MM.1S (cell line): ENCODE data around the gene HS1BP3.
A peak's percentile ranks its signal among the peaks of the same experiment; 100 is the strongest.

ENCODE experiments used
- DNase-seq: peaks from one replicate; pipeline ENCODE4 v3.0.0-alpha.2; 2015
- H2AFZ ChIP-seq: fragments of 300-600 bp; sonication (generic); 2 replicates; pipeline ENCODE4 v1.6.0; 2016; ENCODE audit warnings: antibody characterized with exemption, low read length
- H3F3A ChIP-seq: fragments of 300-600 bp; sonication (generic); 2 replicates; pipeline ENCODE4 v1.6.1; 2016; ENCODE audit warnings: mild to moderate bottlenecking, antibody characterized with exemption, low read length, moderate library complexity, mixed read lengths; ENCODE audit not compliant: insufficient read depth
- H3K27ac ChIP-seq: fragments of 300-600 bp; sonication (generic); 2 replicates; pipeline ENCODE4 v1.5.1; 2016; ENCODE audit warnings: mild to moderate bottlenecking, low read length
- H3K27me3 ChIP-seq: fragments of 300-600 bp; sonication (generic); replicated peaks from 2 replicates; pipeline ENCODE4 v1.6.0; 2016; ENCODE audit warnings: low read length; ENCODE audit not compliant: insufficient read depth
- H3K36me3 ChIP-seq: fragments of 300-600 bp; sonication (generic); replicated peaks from 2 replicates; pipeline ENCODE4 v1.6.1; 2016; ENCODE audit warnings: mild to moderate bottlenecking, low read length, mixed read lengths; ENCODE audit not compliant: insufficient read depth
- H3K4me1 ChIP-seq: fragments of 300-600 bp; sonication (generic); 2 replicates; pipeline ENCODE4 v1.6.1; 2016; ENCODE audit warnings: low read length, mixed read lengths
- H3K4me2 ChIP-seq: fragments of 300-600 bp; sonication (generic); 2 replicates; pipeline ENCODE4 v1.6.0; 2016; ENCODE audit warnings: low read depth, low read length
- H3K4me3 ChIP-seq: fragments of 300-600 bp; sonication (generic); 2 replicates; pipeline ENCODE4 v1.5.1; 2016; ENCODE audit warnings: low read length, mixed read lengths
- H3K79me2 ChIP-seq: fragments of 300-600 bp; sonication (generic); 2 replicates; pipeline ENCODE4 v1.6.1; 2016; ENCODE audit warnings: mixed run types, low read length, mixed read lengths
- H3K9ac ChIP-seq: fragments of 300-600 bp; sonication (generic); 2 replicates; pipeline ENCODE4 v1.6.1; 2016; ENCODE audit warnings: low read length, mixed read lengths
- H3K9me2 ChIP-seq: fragments of 300-600 bp; sonication (generic); replicated peaks from 2 replicates; pipeline ENCODE4 v1.6.1; 2016; ENCODE audit warnings: mild to moderate bottlenecking, low read length, mixed read lengths; ENCODE audit not compliant: insufficient read depth
- H3K9me3 ChIP-seq: fragments of 300-600 bp; sonication (generic); replicated peaks from 2 replicates; pipeline ENCODE4 v1.6.1; 2016; ENCODE audit warnings: mild to moderate bottlenecking, low read length, mixed read lengths; ENCODE audit not compliant: insufficient read depth
- H4K20me1 ChIP-seq: fragments of 300-600 bp; sonication (generic); 2 replicates; pipeline ENCODE4 v1.6.1; 2016; ENCODE audit warnings: mild to moderate bottlenecking, low read length, moderate library complexity, mixed read lengths; ENCODE audit not compliant: insufficient read depth
- EZH2 ChIP-seq: fragments of 300-600 bp; sonication (generic); optimal IDR thresholded peaks from 2 replicates; pipeline ENCODE3; 2017; ENCODE audit warnings: low read depth, mild to moderate bottlenecking, antibody characterized with exemption, low read length, mixed read lengths
- EZH2phosphoT487 ChIP-seq: fragments of 300-600 bp; sonication (generic); IDR thresholded peaks from 2 replicates; pipeline ENCODE4 v1.6.1; 2018; ENCODE audit warnings: antibody characterized with exemption, low read length
- TF ChIP-seq, protein P1 (sequence below): fragments of 300-600 bp; sonication (generic); IDR thresholded peaks from 2 replicates; pipeline ENCODE4 v1.5.1; 2016; ENCODE audit warnings: antibody characterized with exemption, low read length, mixed read lengths

Gene HS1BP3

DNA sequence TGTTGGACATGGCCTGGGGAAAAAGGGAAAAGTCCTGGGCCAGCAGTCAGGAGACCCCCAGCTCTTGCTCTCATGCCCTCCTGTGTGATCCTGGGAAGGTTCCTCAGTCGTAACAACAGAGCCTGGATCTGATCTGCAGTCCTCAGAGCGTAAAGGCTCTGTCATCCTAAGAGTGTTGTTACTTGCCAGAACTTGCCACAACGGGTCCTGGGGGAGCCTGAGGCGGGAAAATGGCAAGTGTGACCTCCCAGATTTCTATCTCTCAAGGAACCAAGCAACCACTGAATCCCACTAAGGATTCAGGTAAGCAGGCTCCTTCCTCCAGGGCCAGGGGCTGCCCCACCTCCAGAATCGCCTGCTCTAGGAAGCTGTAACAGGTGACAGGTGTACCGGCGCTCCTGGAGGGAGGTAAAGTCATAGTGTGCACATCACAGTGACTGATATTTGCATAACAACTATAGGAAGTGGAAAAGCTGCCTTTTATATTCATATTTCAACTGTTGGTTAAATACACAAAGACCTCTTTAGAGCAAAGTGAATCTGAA, 18.4 kb downstream of the HS1BP3 start:
- no peaks in the 10 kb centered on the region for H3K79me2 ChIP-seq
- peaks cover 15% of the 10 kb centered on the region for H3K4me1 ChIP-seq
- H3K36me3 ChIP-seq, result no peaks in the 10 kb centered on the region
- H3K9me2 ChIP-seq, result no peaks in the 10 kb centered on the region
- no peak for DNase-seq
- no peaks in the 10 kb centered on the region for H3K27me3 ChIP-seq
- H3K4me2 ChIP-seq, result 0 out of 2 replicates have a peak overlapping the region, but pooled peaks have one; percentile 34
- H3K27ac ChIP-seq, result peak overlapping the region; percentile 65; the same call in 1 of the 2 replicates
- H3F3A ChIP-seq, result peaks cover 18% of the 10 kb centered on the region
- TF ChIP-seq, protein P1, sequence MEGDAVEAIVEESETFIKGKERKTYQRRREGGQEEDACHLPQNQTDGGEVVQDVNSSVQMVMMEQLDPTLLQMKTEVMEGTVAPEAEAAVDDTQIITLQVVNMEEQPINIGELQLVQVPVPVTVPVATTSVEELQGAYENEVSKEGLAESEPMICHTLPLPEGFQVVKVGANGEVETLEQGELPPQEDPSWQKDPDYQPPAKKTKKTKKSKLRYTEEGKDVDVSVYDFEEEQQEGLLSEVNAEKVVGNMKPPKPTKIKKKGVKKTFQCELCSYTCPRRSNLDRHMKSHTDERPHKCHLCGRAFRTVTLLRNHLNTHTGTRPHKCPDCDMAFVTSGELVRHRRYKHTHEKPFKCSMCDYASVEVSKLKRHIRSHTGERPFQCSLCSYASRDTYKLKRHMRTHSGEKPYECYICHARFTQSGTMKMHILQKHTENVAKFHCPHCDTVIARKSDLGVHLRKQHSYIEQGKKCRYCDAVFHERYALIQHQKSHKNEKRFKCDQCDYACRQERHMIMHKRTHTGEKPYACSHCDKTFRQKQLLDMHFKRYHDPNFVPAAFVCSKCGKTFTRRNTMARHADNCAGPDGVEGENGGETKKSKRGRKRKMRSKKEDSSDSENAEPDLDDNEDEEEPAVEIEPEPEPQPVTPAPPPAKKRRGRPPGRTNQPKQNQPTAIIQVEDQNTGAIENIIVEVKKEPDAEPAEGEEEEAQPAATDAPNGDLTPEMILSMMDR, result no peak
- no peak for TF ChIP-seq EZH2phosphoT487
- no peak for TF ChIP-seq EZH2
- H2AFZ ChIP-seq, result no peak overlapping the region
- H3K4me3 ChIP-seq, result no peak overlapping the region
- H3K9me3 ChIP-seq, result no peaks in the 10 kb centered on the region
- H3K9ac ChIP-seq, result no peak overlapping the region
- no peaks in the 10 kb centered on the region for H4K20me1 ChIP-seq

- H3K4me2 ChIP-seq, result no peak overlapping the region
- no peaks in the 10 kb centered on the region for H3K79me2 ChIP-seq
- no peaks in the 10 kb centered on the region for H3K36me3 ChIP-seq
- peaks cover 18% of the 10 kb centered on the region for H3F3A ChIP-seq
- H3K9me2 ChIP-seq, result no peaks in the 10 kb centered on the region
- no peaks in the 10 kb centered on the region for H3K9me3 ChIP-seq
- H2AFZ ChIP-seq, result no peak overlapping the region
- DNase-seq, result no peak
- TF ChIP-seq EZH2phosphoT487 (no peak), EZH2 (no peak)
- TF ChIP-seq, protein P1, result no peak
- no peaks in the 10 kb centered on the region for H3K27me3 ChIP-seq
- H3K9ac ChIP-seq, result no peak overlapping the region
- no peak overlapping the region for H3K4me3 ChIP-seq
- H3K4me1 ChIP-seq, result peaks cover 15% of the 10 kb centered on the region
- H4K20me1 ChIP-seq, result no peaks in the 10 kb centered on the region
- H3K27ac ChIP-seq, result no peak overlapping the region
Observed at GRCh38 chr2:20631617-20632307, 19.1 kb downstream of the HS1BP3 start.

DNA sequence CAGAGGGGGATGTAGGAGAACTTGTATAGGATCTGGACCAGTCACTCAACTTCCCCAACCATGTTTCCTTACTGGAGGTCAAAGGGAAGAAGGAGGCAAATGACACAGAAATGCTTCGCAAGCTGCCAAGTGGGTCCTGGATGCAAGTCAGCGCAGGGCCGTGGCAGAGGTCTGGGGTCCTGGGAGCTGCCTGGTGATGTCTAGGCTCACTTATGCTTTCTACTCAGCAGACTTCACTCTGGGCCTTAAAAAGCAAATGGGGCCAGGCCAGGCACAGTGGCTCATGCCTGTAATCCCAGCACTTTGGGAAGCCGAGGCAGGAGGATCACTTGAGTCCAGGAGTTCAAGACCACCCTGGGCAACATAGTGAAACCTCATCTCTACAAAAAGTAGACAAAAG, 19.9 kb downstream of the HS1BP3 start:
- DNase-seq, result no peak
- H4K20me1 ChIP-seq, result no peaks in the 10 kb centered on the region
- no peaks in the 10 kb centered on the region for H3K9me3 ChIP-seq
- no peak overlapping the region for H2AFZ ChIP-seq
- no peaks in the 10 kb centered on the region for H3K36me3 ChIP-seq
- peaks cover 15% of the 10 kb centered on the region for H3K4me1 ChIP-seq
- H3F3A ChIP-seq, result peaks cover 18% of the 10 kb centered on the region
- no peaks in the 10 kb centered on the region for H3K9me2 ChIP-seq
- TF ChIP-seq, protein P1, result no peak
- TF ChIP-seq EZH2 (no peak), EZH2phosphoT487 (no peak)
- H3K4me3 ChIP-seq, result no peak overlapping the region
- H3K9ac ChIP-seq, result no peak overlapping the region
- no peak overlapping the region for H3K4me2 ChIP-seq
- H3K27ac ChIP-seq, result no peak overlapping the region
- no peaks in the 10 kb centered on the region for H3K27me3 ChIP-seq
- no peaks in the 10 kb centered on the region for H3K79me2 ChIP-seq
